ENCODE measurements around the gene OSBPL9. TPM values are rescaled to one million over a fixed set of nuclear protein-coding genes. Genes with fewer than 3 reads are reported as not detected.

The OSBPL9 gene
- total RNA-seq = 10 to 100 TPM; 47.6 to 88.4 (median 56.8) TPM

GRCh38 chr1:51616903-51617708 is at the start of gene OSBPL9:
Gene OSBPL9, plus strand, starts transcription at chr1:51617092. Its CDS starts 19 bp downstream, at chr1:51617111.
- TF ChIP-seq CTCF (IDR thresholded peaks at IDR 0.05) = no peak
- ATAC-seq (ENCODE audit: low FRiP score) = peak; percentile 93
- peak; percentile 92 for DNase-seq (ENCODE audit: low spot score)

- DNase-seq (ENCODE audit: low spot score) = no peak
- ATAC-seq (ENCODE audit: low FRiP score) = no peak
- no peak for TF ChIP-seq CTCF (IDR thresholded peaks at IDR 0.05)
Measured at GRCh38 chr1:51567653-51568052, 49.2 kb upstream of the OSBPL9 start.

- ATAC-seq (ENCODE audit: low FRiP score) (no peak), DNase-seq (ENCODE audit: low spot score) (no peak)
- TF ChIP-seq CTCF (IDR thresholded peaks at IDR 0.05) = no peak
Measured at GRCh38 chr1:51568231-51568935, 48.5 kb upstream of the OSBPL9 start.

GRCh38 chr1:51569284-51570062 is 47.4 kb upstream of the OSBPL9 start:
- ATAC-seq (ENCODE audit: low FRiP score) (peak; percentile 47), DNase-seq (ENCODE audit: low spot score) (no peak)
- no peak for TF ChIP-seq CTCF (IDR thresholded peaks at IDR 0.05)

- no peak for TF ChIP-seq CTCF (IDR thresholded peaks at IDR 0.05)
Measured at GRCh38 chr1:51570063-51570710, 46.7 kb upstream of the OSBPL9 start.

GRCh38 chr1:51572365-51572764 is 44.5 kb upstream of the OSBPL9 start:
- no peak for TF ChIP-seq CTCF (IDR thresholded peaks at IDR 0.05)
- DNase-seq (ENCODE audit: low spot score) = no peak
- no peak for ATAC-seq (ENCODE audit: low FRiP score)

More at GRCh38 chr1:51570063-51570710, 46.7 kb upstream of the OSBPL9 start:
- DNase-seq (ENCODE audit: low spot score) (no peak), ATAC-seq (ENCODE audit: low FRiP score) (no peak)
